Measurements from ENCODE around the gene IL20.

- no peak for TF ChIP-seq CTCF (IDR thresholded peaks at IDR 0.05; ENCODE audit: control extremely low read depth in 1 of 3, insufficient read depth in 1 of 3, low read depth in 1 of 3, low read length in 3 of 3)
- no peak for TF ChIP-seq BACH1 (IDR thresholded peaks at IDR 0.05; ENCODE audit: low read length)
- no peak for TF ChIP-seq POLR2AphosphoS5 (IDR thresholded peaks at IDR 0.05; ENCODE audit: low read depth, low read length)
- TF ChIP-seq PHF8 (conservative IDR thresholded peaks at IDR 0.05; ENCODE audit: low read depth, low read length) = no peak
- TF ChIP-seq EZH2 (IDR thresholded peaks at IDR 0.05; ENCODE audit: low read depth, low read length, severe bottlenecking) = no peak
- TF ChIP-seq BRCA1 (IDR thresholded peaks at IDR 0.05; ENCODE audit: low read depth, low read length) = no peak
- TF ChIP-seq SIN3A (conservative IDR thresholded peaks at IDR 0.05 in 1 of 2, IDR thresholded peaks at IDR 0.05 in 1 of 2; ENCODE audit: low read depth in 1 of 2, low read length in 2 of 2) = no peak
- no peak for TF ChIP-seq GABPA (IDR thresholded peaks at IDR 0.05; ENCODE audit: borderline replicate concordance, insufficient read depth, low read length)
- no peak for TF ChIP-seq ASH2L (IDR thresholded peaks at IDR 0.05; ENCODE audit: low read length)
- TF ChIP-seq CREB1 (IDR thresholded peaks at IDR 0.05) = no peak
Observed at GRCh38 chr1:206897175-206897574, 31.8 kb downstream of the IL20 start, which contains the start of gene IL24.

Data from H1 (cell line).